GM12874 (cell line): ENCODE data around the gene SLC4A7.

Source experiments
- TF ChIP-seq, protein P1 (sequence below): IDR thresholded peaks from 2 replicates; pipeline ENCODE4 v1.5.1; 2011; ENCODE audit warnings: low read depth, mild to moderate bottlenecking, control low read depth, low read length, moderate library complexity; ENCODE audit not compliant: insufficient read depth

The SLC4A7 gene

DNA sequence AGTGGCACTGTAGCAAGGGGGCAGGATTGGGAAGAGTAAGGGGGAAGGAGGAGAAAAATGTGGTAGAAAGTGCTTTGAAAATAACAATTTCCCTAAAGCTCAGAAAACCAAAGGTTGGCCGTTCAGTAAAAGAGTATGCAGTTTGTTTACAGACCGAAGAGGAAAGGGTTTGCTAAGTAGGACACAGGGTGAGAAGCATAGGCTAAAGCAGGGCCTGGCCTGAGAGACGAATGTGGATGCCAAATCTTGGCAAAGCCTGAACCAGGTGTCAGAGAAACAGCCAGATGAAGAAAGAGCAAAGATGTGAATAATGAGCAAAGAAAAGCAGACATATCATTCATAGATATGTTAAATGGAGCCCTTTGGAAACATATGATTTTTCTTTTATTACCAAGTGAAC is 132.1 kb downstream of the SLC4A7 start:
- TF ChIP-seq, protein P1, sequence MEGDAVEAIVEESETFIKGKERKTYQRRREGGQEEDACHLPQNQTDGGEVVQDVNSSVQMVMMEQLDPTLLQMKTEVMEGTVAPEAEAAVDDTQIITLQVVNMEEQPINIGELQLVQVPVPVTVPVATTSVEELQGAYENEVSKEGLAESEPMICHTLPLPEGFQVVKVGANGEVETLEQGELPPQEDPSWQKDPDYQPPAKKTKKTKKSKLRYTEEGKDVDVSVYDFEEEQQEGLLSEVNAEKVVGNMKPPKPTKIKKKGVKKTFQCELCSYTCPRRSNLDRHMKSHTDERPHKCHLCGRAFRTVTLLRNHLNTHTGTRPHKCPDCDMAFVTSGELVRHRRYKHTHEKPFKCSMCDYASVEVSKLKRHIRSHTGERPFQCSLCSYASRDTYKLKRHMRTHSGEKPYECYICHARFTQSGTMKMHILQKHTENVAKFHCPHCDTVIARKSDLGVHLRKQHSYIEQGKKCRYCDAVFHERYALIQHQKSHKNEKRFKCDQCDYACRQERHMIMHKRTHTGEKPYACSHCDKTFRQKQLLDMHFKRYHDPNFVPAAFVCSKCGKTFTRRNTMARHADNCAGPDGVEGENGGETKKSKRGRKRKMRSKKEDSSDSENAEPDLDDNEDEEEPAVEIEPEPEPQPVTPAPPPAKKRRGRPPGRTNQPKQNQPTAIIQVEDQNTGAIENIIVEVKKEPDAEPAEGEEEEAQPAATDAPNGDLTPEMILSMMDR = no peak

- TF ChIP-seq, protein P1 = no peak
These were observed 134.4 kb downstream of the SLC4A7 start for GRCh38 chr3:27349832-27350231.

DNA sequence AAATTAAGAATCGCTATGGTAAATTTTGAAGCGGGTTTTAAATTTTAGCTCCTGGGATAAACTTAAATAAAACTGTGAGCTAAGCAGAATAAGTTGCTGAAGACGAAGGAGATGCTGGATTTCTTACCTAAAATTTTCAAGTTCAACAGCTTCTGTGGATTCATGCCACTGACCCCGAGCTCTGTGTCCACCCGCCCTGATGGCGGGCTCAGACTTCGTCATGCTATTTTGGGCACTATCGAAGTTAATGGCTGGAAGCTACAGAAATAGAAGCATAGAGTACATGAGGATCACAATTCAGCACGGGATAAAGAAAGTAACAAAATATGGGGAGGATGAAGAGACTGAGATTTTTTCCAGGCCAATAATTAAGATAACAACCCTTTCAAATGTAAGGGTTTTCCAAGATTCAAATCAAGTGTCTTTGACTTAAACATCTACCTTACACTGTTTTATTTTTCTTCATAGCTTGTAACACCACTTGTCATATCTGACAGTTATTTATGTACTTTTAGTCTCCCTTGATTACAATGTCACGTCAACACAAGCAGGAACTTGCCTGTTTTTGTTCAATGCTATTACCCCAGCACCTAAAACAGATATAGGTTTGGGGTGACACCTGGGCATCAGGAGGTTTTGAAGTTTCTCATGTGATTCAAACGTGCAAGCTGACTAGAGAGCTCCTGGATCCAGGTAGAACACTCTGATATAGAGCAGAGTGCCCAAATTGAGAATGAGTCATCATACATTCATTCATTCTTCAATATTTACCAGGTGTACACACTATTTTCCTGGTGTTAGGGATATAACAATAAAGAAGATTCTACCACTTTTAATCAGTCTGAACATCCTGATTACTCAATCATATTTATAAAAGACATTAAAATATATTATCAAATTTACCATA is 138.0 kb downstream of the SLC4A7 start:
- TF ChIP-seq, protein P1 = no peak

- TF ChIP-seq, protein P1 = no peak
These were observed 138.7 kb downstream of the SLC4A7 start for GRCh38 chr3:27345493-27345892.

GRCh38 chr3:27345045-27345444 is 139.1 kb downstream of the SLC4A7 start:
- TF ChIP-seq, protein P1 = no peak

DNA sequence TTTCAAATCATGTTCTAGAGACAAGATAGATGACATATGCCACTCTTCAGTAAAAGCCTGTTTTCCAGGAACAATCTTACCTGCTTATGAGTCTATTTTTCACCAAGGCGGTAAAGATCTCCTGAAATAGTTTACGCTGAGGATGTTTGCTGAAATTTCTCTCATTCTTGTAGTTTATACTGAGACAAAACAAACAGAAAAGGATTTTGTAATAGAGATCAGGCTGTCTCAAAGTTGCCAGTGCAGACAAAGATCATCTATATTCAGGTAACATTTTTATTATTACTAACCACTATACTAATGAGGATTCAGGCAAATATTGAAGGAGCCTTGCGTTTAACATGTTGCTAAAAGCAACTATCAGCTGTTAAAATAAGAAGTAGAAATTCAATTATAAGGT is 140.0 kb downstream of the SLC4A7 start:
- TF ChIP-seq, protein P1 = no peak

DNA sequence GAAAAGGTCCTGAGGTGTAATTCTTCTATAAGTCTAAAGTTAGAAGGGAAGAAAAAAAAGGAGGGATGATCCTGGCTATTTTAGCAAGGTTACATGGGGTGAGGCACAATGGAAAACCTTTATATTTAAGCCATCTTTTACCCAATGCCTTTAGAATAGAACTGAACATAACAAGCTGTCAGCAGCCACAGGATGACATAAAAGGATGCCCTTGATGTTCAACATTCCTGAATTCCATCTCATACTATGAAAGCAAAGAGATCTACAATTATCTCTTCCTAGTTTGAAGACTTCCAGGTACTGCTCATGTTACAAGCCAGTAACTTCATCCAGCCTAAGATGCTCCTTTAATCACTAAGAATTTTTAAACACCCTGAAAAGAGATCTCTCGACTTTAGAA is 141.9 kb downstream of the SLC4A7 start:
- TF ChIP-seq, protein P1 = no peak
